ENCODE data around the gene RAPGEF4. TPM values are rescaled to one million over a fixed set of nuclear protein-coding genes. Genes with fewer than 3 reads are reported as not detected.

The RAPGEF4 gene
- total and polyA plus RNA-seq, 2 of the 13 experiments (the other 11 are each of a cell fraction or from before 2014, with no cell fraction given), result 0.78 to 0.91 TPM

DNA sequence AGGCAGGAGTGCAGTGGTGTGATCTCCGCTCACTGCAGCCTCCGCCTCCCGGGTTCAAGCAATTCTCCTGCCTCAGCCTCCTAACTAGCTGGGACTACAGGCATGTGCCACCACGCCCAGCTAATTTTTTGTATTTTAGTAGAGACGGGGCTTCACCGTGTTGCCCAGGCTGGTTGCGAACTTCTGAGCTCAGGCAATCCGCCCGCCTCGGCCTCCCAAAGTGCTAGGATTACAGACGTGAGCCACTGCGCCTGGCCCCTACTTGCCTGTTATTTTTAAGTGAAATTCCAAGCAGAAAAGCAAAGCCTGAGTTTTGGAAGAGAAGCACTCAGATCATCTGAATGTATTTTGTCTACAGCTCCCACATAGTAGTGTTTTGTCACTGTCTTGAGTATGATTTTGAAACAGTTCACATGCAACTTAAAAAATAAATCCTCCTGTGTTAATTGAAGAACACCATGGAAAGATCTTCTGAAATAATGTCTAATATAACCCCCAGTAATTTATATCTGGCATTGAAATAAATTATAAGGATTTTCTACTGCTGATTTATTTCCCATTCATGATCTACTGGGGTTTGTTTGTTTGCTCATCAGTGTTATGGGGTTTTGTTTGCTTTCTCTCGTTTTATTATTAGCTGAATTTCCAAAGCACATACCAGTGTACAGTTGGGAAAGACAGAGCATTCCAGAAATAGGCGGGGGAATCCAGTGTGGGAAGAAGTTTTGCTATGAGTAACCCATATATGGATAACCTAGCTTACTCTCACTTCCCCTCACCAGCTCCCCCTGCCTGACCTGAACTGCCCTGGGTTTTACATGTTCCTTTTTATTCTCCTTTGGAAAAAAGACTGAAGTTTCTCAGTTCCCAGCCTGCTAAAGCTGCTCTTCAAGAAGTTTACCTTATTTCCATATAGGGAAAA is 259.9 kb downstream of the RAPGEF4 start (continued):
- TF ChIP-seq, protein P1, sequence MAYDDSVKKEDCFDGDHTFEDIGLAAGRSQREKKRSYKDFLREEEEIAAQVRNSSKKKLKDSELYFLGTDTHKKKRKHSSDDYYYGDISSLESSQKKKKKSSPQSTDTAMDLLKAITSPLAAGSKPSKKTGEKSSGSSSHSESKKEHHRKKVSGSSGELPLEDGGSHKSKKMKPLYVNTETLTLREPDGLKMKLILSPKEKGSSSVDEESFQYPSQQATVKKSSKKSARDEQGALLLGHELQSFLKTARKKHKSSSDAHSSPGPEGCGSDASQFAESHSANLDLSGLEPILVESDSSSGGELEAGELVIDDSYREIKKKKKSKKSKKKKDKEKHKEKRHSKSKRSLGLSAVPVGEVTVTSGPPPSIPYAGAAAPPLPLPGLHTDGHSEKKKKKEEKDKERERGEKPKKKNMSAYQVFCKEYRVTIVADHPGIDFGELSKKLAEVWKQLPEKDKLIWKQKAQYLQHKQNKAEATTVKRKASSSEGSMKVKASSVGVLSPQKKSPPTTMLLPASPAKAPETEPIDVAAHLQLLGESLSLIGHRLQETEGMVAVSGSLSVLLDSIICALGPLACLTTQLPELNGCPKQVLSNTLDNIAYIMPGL (CRISPR knock-in tag; IDR thresholded peaks at IDR 0.05; ENCODE audit: borderline replicate concordance in 1 of 2, low read depth in 1 of 2), result 0 out of 4 replicates have a peak, but pooled peaks of 1 of the 2 experiments have one; percentile 25
- no peak for TF ChIP-seq ZNF460 (CRISPR knock-in tag; IDR thresholded peaks at IDR 0.05; ENCODE audit: borderline replicate concordance)
- TF ChIP-seq, protein P2, sequence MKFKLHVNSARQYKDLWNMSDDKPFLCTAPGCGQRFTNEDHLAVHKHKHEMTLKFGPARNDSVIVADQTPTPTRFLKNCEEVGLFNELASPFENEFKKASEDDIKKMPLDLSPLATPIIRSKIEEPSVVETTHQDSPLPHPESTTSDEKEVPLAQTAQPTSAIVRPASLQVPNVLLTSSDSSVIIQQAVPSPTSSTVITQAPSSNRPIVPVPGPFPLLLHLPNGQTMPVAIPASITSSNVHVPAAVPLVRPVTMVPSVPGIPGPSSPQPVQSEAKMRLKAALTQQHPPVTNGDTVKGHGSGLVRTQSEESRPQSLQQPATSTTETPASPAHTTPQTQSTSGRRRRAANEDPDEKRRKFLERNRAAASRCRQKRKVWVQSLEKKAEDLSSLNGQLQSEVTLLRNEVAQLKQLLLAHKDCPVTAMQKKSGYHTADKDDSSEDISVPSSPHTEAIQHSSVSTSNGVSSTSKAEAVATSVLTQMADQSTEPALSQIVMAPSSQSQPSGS (CRISPR knock-in tag; IDR thresholded peaks at IDR 0.05), result no peak
- TF ChIP-seq, protein P3, sequence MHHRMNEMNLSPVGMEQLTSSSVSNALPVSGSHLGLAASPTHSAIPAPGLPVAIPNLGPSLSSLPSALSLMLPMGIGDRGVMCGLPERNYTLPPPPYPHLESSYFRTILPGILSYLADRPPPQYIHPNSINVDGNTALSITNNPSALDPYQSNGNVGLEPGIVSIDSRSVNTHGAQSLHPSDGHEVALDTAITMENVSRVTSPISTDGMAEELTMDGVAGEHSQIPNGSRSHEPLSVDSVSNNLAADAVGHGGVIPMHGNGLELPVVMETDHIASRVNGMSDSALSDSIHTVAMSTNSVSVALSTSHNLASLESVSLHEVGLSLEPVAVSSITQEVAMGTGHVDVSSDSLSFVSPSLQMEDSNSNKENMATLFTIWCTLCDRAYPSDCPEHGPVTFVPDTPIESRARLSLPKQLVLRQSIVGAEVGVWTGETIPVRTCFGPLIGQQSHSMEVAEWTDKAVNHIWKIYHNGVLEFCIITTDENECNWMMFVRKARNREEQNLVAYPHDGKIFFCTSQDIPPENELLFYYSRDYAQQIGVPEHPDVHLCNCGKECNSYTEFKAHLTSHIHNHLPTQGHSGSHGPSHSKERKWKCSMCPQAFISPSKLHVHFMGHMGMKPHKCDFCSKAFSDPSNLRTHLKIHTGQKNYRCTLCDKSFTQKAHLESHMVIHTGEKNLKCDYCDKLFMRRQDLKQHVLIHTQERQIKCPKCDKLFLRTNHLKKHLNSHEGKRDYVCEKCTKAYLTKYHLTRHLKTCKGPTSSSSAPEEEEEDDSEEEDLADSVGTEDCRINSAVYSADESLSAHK (CRISPR knock-in tag; IDR thresholded peaks at IDR 0.05; ENCODE audit: borderline replicate concordance), result no peak

All from HepG2 (cell line).